GM12801 (cell line): Measurements from ENCODE around the gene ZC3H4.

Experiments used
- TF ChIP-seq, protein P1 (sequence below): IDR thresholded peaks from one replicate; pipeline ENCODE4 v1.5.1; 2011; ENCODE audit warnings: control low read depth; ENCODE audit not compliant: insufficient read length; ENCODE audit errors: extremely low read depth

Gene ZC3H4

GRCh38 chr19:47122359-47123335 is 9.1 kb upstream of the ZC3H4 start:
- TF ChIP-seq, protein P1, sequence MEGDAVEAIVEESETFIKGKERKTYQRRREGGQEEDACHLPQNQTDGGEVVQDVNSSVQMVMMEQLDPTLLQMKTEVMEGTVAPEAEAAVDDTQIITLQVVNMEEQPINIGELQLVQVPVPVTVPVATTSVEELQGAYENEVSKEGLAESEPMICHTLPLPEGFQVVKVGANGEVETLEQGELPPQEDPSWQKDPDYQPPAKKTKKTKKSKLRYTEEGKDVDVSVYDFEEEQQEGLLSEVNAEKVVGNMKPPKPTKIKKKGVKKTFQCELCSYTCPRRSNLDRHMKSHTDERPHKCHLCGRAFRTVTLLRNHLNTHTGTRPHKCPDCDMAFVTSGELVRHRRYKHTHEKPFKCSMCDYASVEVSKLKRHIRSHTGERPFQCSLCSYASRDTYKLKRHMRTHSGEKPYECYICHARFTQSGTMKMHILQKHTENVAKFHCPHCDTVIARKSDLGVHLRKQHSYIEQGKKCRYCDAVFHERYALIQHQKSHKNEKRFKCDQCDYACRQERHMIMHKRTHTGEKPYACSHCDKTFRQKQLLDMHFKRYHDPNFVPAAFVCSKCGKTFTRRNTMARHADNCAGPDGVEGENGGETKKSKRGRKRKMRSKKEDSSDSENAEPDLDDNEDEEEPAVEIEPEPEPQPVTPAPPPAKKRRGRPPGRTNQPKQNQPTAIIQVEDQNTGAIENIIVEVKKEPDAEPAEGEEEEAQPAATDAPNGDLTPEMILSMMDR = no peak

GRCh38 chr19:47120470-47121067 is 7.0 kb upstream of the ZC3H4 start:
- TF ChIP-seq, protein P1 = no peak

- TF ChIP-seq, protein P1 = no peak
These were observed 475 bp upstream of the ZC3H4 start for GRCh38 chr19:47113850-47114651.

GRCh38 chr19:47112166-47112996 is 1.2 kb downstream of the ZC3H4 start:
- TF ChIP-seq, protein P1 = no peak

DNA sequence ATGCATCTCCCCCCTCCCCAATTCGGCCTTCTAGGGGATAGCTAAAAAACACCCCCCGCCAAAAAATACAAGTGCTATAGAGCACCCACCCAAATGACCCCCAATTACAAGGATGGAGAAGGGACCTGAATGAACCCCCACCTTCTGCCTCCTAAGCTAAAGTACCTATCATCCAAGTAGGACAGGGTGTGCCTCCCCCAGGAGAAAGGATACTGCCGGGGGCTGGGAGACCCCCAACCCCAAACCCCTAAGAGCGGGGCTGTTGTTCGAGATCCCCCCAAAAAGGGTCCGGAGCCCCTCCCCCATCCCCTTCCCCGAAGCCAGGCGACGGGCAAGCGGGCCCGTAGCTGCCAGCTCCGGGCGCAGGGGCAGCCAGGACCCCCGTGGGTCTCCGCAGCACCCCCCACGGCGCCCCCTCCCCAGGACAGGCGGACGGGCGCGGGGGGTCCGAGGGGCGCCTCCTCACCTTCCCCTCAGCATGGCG is 1.9 kb downstream of the ZC3H4 start:
- TF ChIP-seq, protein P1 = no peak

- TF ChIP-seq, protein P1 = no peak
These were observed 2.5 kb downstream of the ZC3H4 start for GRCh38 chr19:47111006-47111621.
